K562 (cell line): ENCODE measurements around the gene IL17RA. TPM values are rescaled to one million over a fixed set of nuclear protein-coding genes. Genes with fewer than 3 reads are reported as not detected.

Experiments used
- ATF2 ChIP-seq: sonication (generic); formaldehyde crosslinking; IDR thresholded peaks from 2 replicates; pipeline ENCODE4 v1.8.1; 2022; ENCODE audit warnings: missing genetic modification reagents
- BRF1 ChIP-seq: IDR thresholded peaks from 3 replicates; pipeline ENCODE4 v1.6.1; 2011; ENCODE audit warnings: borderline replicate concordance, mild to moderate bottlenecking; ENCODE audit not compliant: insufficient read length; ENCODE audit errors: extremely low read depth
- E2F1 ChIP-seq: sonication (generic); formaldehyde crosslinking; IDR thresholded peaks from 2 replicates; pipeline ENCODE4 v1.8.1; 2023; ENCODE audit warnings: mild to moderate bottlenecking, missing genetic modification reagents, moderate library complexity
- HEY1 ChIP-seq: fragments of 250-450 bp; sonication (Bioruptor Pico); IDR thresholded peaks from 2 replicates; pipeline ENCODE4 v1.5.0; 2020; ENCODE audit warnings: mild to moderate bottlenecking, moderate library complexity, borderline replicate concordance
- NFYB ChIP-seq: IDR thresholded peaks from 2 replicates; pipeline ENCODE4 v1.6.1; 2011; ENCODE audit warnings: mild to moderate bottlenecking, moderate library complexity; ENCODE audit not compliant: insufficient read length; ENCODE audit errors: extremely low read depth
- POLR2A ChIP-seq: fragments of 450-650 bp; conservative IDR thresholded peaks from 2 replicates; pipeline ENCODE4 v1.6.1; 2016
- PRMT5 ChIP-seq: sonication (generic); formaldehyde crosslinking; IDR thresholded peaks from 2 replicates; pipeline ENCODE4 v1.5.0; 2020; ENCODE audit warnings: missing genetic modification reagents
- PURB ChIP-seq: sonication (generic); formaldehyde crosslinking; IDR thresholded peaks from 2 replicates; pipeline ENCODE4 v1.9.0; 2021; ENCODE audit warnings: low read depth, mild to moderate bottlenecking, missing genetic modification reagents
- SIN3A ChIP-seq, 2 experiments: fragments of 150-350 bp in 1 of 2; IDR thresholded peaks; 2 replicates each; pipeline ENCODE4 v1.6.1; 2011 to 2016; ENCODE audit warnings: borderline replicate concordance in 2 of 2, low read depth in 2 of 2, low read length in 2 of 2, mild to moderate bottlenecking in 2 of 2, moderate library complexity in 2 of 2; ENCODE audit not compliant: control insufficient read depth in 1 of 2
- SRSF3 ChIP-seq: fragments of 200-400 bp; formaldehyde crosslinking; IDR thresholded peaks from 2 replicates; pipeline ENCODE4 v1.6.1; 2016; ENCODE audit warnings: mild to moderate bottlenecking, low read length, moderate library complexity; ENCODE audit not compliant: insufficient read depth
- ZBTB17 ChIP-seq: fragments of 450-650 bp; formaldehyde crosslinking; IDR thresholded peaks from 2 replicates; pipeline ENCODE4 v1.4.0; 2020; ENCODE audit warnings: mild to moderate bottlenecking
- polyA plus RNA-seq, 8 experiments: library from polyadenylated mRNA; depleted of rRNA in 4 of 8; stranded (reverse) in 5 of 8; unstranded in 3 of 8; fragments of >200 nt; fragmentation: Nextera tagmentation in 2 of 8; fragmentation: Illumina TruSeq in 1 of 8; extraction: Ambion mirVana in 2 of 8; extraction: Trizol in 1 of 8; gene quantifications; 2 replicates each; pipeline versions ENCODE4 v1.2.1 to v1.2.3, GENCODE V29; 2011 to 2014; ENCODE audit warnings: inconsistent platforms in 1 of 8, missing spikeins in 1 of 8
- total RNA-seq, 7 experiments: library from RNA; depleted of rRNA in 6 of 7; stranded (reverse); fragments of >200 nt in 6 of 7; fragmentation: Illumina TruSeq in 2 of 7; extraction: Trizol in 2 of 7; gene quantifications; 2 replicates each; pipeline versions ENCODE4 v1.2.1 to v1.2.3, GENCODE V29; 2011 to 2021; ENCODE audit warnings: low replicate concordance in 1 of 7
- TF ChIP-seq, protein P1 (sequence below): fragments of 450-650 bp; formaldehyde crosslinking; IDR thresholded peaks from 2 replicates; pipeline ENCODE4 v1.4.0; 2020; ENCODE audit warnings: mild to moderate bottlenecking
- TF ChIP-seq, protein P2 (sequence below): fragments of 250-450 bp; sonication (Bioruptor Pico); IDR thresholded peaks from 2 replicates; pipeline ENCODE4 v1.5.1; 2021; ENCODE audit warnings: mild to moderate bottlenecking
- TF ChIP-seq, protein P3 (sequence below), 2 experiments: IDR thresholded peaks; 2 replicates each; pipeline ENCODE4 v1.6.1; 2011; ENCODE audit warnings: borderline replicate concordance in 1 of 2, control low read depth in 1 of 2, low read depth in 1 of 2, low read length in 1 of 2, mild to moderate bottlenecking in 1 of 2, mixed read lengths in 1 of 2, moderate library complexity in 1 of 2; ENCODE audit not compliant: insufficient read depth in 1 of 2, insufficient read length in 1 of 2, poor library complexity in 1 of 2, severe bottlenecking in 1 of 2; ENCODE audit errors: extremely low read depth in 1 of 2
- TF ChIP-seq, protein P4 (sequence below): fragments of 250-450 bp; sonication (Bioruptor Pico); IDR thresholded peaks from 2 replicates; pipeline ENCODE4 v1.8.0; 2022; ENCODE audit warnings: inconsistent platforms, mild to moderate bottlenecking, moderate library complexity, borderline replicate concordance

The IL17RA gene
- total and polyA plus RNA-seq, 9 of the 15 experiments (the other 6 are each of a cell fraction or from before 2014, with no cell fraction given), result 0.17 to 11.8 (median 3.7) TPM

DNA sequence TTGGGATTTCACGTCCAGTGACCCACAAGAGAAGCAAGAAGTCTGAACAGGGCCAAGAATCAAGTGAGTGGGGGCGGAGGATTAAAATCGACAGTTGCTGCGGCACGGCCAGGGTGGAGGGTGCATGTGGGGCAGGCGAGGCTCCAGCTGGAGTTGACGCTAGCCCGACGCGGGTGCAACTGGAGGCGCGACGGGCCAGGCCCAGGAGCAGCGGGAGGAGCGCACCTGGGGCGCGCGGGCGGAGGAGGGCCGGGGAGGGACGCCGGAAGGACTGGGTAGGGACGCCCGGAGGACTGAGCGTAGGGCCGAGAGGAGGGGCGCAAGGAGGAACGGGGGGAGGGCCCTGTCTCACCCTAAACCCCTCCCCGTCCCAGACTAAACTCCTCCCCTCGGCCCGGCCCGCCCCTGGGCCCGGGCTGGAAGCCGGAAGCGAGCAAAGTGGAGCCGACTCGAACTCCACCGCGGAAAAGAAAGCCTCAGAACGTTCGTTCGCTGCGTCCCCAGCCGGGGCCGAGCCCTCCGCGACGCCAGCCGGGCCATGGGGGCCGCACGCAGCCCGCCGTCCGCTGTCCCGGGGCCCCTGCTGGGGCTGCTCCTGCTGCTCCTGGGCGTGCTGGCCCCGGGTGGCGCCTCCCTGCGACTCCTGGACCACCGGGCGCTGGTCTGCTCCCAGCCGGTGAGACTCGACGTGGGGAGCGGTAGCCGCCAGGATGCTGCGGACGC lies at the start of gene IL17RA (continued):
- TF ChIP-seq SIN3A (IDR thresholded peaks at IDR 0.05; ENCODE audit: borderline replicate concordance in 2 of 2, control insufficient read depth in 1 of 2, low read depth in 2 of 2, low read length in 2 of 2) (peak in 1 of 2 experiments; percentile 26; a peak in 1 of 4 replicates), PRMT5 (CRISPR knock-in tag) (no peak), ATF2 (CRISPR knock-in tag) (no peak), SRSF3 (no peak), PURB (CRISPR knock-in tag) (no peak), HEY1 (CRISPR knock-in tag) (no peak), E2F1 (CRISPR knock-in tag) (no peak), NFYB (no peak), ZBTB17 (no peak), BRF1 (no peak), POLR2A (peak; percentile 84)
- TF ChIP-seq, protein P1, sequence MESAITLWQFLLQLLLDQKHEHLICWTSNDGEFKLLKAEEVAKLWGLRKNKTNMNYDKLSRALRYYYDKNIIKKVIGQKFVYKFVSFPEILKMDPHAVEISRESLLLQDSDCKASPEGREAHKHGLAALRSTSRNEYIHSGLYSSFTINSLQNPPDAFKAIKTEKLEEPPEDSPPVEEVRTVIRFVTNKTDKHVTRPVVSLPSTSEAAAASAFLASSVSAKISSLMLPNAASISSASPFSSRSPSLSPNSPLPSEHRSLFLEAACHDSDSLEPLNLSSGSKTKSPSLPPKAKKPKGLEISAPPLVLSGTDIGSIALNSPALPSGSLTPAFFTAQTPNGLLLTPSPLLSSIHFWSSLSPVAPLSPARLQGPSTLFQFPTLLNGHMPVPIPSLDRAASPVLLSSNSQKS (CRISPR knock-in tag), result no peak
- TF ChIP-seq, protein P2, sequence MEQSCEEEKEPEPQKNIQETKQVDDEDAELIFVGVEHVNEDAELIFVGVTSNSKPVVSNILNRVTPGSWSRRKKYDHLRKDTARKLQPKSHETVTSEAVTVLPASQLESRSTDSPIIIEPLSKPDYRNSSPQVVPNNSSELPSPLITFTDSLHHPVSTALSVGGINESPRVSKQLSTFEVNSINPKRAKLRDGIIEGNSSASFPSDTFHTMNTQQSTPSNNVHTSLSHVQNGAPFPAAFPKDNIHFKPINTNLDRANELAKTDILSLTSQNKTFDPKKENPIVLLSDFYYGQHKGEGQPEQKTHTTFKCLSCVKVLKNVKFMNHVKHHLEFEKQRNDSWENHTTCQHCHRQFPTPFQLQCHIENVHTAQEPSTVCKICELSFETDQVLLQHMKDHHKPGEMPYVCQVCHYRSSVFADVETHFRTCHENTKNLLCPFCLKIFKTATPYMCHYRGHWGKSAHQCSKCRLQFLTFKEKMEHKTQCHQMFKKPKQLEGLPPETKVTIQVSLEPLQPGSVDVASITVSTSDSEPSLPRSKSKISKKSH, result no peak
- TF ChIP-seq, protein P3, sequence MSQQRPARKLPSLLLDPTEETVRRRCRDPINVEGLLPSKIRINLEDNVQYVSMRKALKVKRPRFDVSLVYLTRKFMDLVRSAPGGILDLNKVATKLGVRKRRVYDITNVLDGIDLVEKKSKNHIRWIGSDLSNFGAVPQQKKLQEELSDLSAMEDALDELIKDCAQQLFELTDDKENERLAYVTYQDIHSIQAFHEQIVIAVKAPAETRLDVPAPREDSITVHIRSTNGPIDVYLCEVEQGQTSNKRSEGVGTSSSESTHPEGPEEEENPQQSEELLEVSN (IDR thresholded peaks at IDR 0.05; ENCODE audit: borderline replicate concordance in 1 of 2, extremely low read depth in 1 of 2, insufficient read depth in 1 of 2, insufficient read length in 1 of 2, low read depth in 1 of 2, low read length in 1 of 2, poor library complexity in 1 of 2, severe bottlenecking in 1 of 2), result peak; percentile 73 to 85
- TF ChIP-seq, protein P4, sequence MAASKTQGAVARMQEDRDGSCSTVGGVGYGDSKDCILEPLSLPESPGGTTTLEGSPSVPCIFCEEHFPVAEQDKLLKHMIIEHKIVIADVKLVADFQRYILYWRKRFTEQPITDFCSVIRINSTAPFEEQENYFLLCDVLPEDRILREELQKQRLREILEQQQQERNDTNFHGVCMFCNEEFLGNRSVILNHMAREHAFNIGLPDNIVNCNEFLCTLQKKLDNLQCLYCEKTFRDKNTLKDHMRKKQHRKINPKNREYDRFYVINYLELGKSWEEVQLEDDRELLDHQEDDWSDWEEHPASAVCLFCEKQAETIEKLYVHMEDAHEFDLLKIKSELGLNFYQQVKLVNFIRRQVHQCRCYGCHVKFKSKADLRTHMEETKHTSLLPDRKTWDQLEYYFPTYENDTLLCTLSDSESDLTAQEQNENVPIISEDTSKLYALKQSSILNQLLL (CRISPR knock-in tag), result no peak
